Adrenal gland (tissue), 12 donors: Measurements from ENCODE around the gene RTN3. TPM values are rescaled to one million over a fixed set of nuclear protein-coding genes. Genes with fewer than 3 reads are reported as not detected.

Experiments used
- DNase-seq, 7 donors: peaks; one replicate each; pipeline ENCODE4 v3.0.0-alpha.2; 2019 to 2020
- H3K27ac ChIP-seq, 5 donors: fragments of 200-600 bp; sonication (generic) in 4 of 5; 1 replicate in 3 of 5; 2 replicates in 2 of 5; pipeline versions ENCODE4 v1.5.1 to v1.8.0; 2016 to 2020; ENCODE audit warnings: mild to moderate bottlenecking in 1 of 5
- H3K27me3 ChIP-seq: fragments of 200-600 bp; 2 replicates; pipeline ENCODE4 v1.8.0; 2021
- H3K36me3 ChIP-seq, 2 donors: fragments of 200-600 bp; replicated peaks in 1 of 2; 1 replicate in 1 of 2; 2 replicates in 1 of 2; pipeline versions ENCODE4 v1.5.1 to v1.8.0; 2018 to 2022
- H3K4me1 ChIP-seq, 2 donors: fragments of 200-600 bp; replicated peaks in 1 of 2; 1 replicate in 1 of 2; 2 replicates in 1 of 2; pipeline versions ENCODE4 v1.5.1 to v1.8.0; 2018 to 2021
- H3K4me3 ChIP-seq, 4 donors: fragments of 200-600 bp; sonication (generic) in 3 of 4; one replicate each; pipeline ENCODE4 v1.5.1; 2016 to 2018
- H3K9me3 ChIP-seq, 3 donors: fragments of 200-600 bp; sonication (generic) in 1 of 3; replicated peaks in 1 of 3; 1 replicate in 2 of 3; 2 replicates in 1 of 3; pipeline versions ENCODE4 v1.5.1 to v1.8.0; 2016 to 2021
- CTCF ChIP-seq, 6 experiments: fragments of 450-650 bp in 4 of 6; fragments of 200-600 bp in 2 of 6; sonication (generic) in 1 of 6; IDR thresholded peaks; 1 replicate in 5 of 6; 2 replicates in 1 of 6; pipeline versions ENCODE4 v1.5.1 to v1.8.0; 2016 to 2021; ENCODE audit warnings: antibody characterized with exemption in 6 of 6, mild to moderate bottlenecking in 2 of 6, moderate library complexity in 1 of 6
- POLR2A ChIP-seq, 2 donors: fragments of 450-650 bp; IDR thresholded peaks; one replicate each; pipeline ENCODE4 v1.6.1; 2017; ENCODE audit warnings: antibody characterized with exemption in 2 of 2, mild to moderate bottlenecking in 2 of 2, moderate library complexity in 1 of 2
- WGBS, 4 donors: extraction: QIAGEN DNeasy Blood & Tissue Kit in 2 of 4; methylation state at CpG; one replicate each; pipeline versions ENCODE4 v1.1.5 to v1.1.7; 2013 to 2017; 5-methylcytosine and 5-hydroxymethylcytosine counted together
- intact Hi-C, 2 donors: fragments of 100-400 bp; cut with DNase I; formaldehyde crosslinking; loops; one replicate each; pipeline versions ENCODE4 v1.14.1 to v1.15.0; 2022 to 2023
- polyA plus RNA-seq, 3 donors: library from polyadenylated mRNA; stranded (reverse); fragments of 200-250 nt in 2 of 3; fragments of 350-450 nt in 1 of 3; fragmentation: Illumina TruSeq in 1 of 3; extraction: RNeasy Lipid Tissue Mini Kit (QIAGEN cat#74804) in 1 of 3; gene quantifications; one replicate each; pipeline ENCODE4 v1.2.3, GENCODE V29; 2013 to 2014
- small RNA-seq, 2 donors: library from RNA; depleted of rRNA; stranded (forward); fragments of <200 nt; gene quantifications; one replicate each; pipeline ENCODE3, GENCODE V24; 2016
- total RNA-seq, 9 donors: library from RNA; depleted of rRNA in 4 of 9; stranded (reverse); fragments of >200 nt in 4 of 9; fragments of 120-200 nt in 1 of 9; fragmentation: NEBNext Ultra II Directional in 1 of 9; extraction: Animal tissue kit (Norgen Biotek cat#: 25700) in 1 of 9; gene quantifications; one replicate each; pipeline versions ENCODE4 v1.1.0 to v1.2.4, GENCODE V29; 2013 to 2023
- donor health status: healthy with polysubstance abuse.
- donor health status: Bipolar disorder and iron deficiency.
- donor health status: DM: yes; HTN: yes; CAD: no.
- donor health status: DM: no; HTN: no; CAD: no.
- donor health status: DM: no; HTN: no; CAD: no.
- donor health status: DM: yes; HTN: yes; CAD: no.

RTN3 gene
- total and polyA plus RNA-seq, 12 donors = 42.5 to 174 (median 95.3) TPM

GRCh38 chr11:63800921-63801320 is 119.6 kb downstream of the RTN3 start:
- intact Hi-C loops = no loop called here
- WGBS, 4 donors = 82 to 88% (median 85%) methylated on average over 5 of the region's 5 CpGs
- H3K4me1 ChIP-seq = no peaks in the 10 kb centered on the region

DNA sequence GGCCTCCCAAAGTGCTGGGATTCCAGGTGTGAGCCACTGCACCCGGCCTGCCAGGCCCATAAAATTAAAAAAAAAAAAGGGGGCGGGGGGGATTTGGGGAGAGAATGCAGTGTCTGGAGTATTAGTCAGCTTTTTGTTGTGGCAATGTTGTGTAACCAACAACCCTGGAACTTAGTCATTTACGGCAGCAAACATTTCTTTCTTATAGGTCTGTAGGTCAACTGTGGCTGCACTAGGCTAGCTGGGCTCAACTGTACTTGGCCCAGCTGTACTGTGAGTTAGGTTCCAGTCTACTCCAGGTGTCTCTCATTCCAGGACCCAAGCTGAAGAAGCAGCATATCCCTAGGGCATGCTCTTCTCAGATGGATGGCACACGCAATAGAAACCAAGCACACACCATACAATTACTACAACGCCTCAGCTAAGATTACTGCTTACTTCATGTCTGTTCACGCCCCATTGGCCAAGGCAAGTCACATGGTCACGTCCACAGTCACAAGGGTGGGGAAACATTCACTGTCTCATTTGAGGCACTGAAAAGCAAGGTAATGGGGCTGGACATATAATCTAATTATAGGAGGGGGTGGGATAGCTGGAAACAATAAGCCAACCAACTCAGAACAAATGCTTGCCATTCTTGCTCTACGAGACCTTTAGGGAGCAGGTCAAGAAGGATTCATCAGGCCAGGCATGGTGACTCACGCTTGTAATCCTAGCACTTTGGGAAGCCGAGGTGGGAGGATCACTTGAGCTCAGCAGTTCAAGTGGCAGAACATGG is 121.5 kb downstream of the RTN3 start:
- Histone ChIP-seq H3K4me1 (no peaks in the 10 kb centered on the region), H3K27ac (no peak overlapping the region), H3K4me3 (no peak overlapping the region), H3K27me3 (no peaks in the 10 kb centered on the region), H3K9me3 (no peaks in the 10 kb centered on the region), H3K36me3 (no peaks in the 10 kb centered on the region)
- no peak for TF ChIP-seq POLR2A (IDR thresholded peaks at IDR 0.05)
- TF ChIP-seq CTCF (IDR thresholded peaks at IDR 0.05) = no peak
- intact Hi-C loops = no loop called here
- WGBS, 4 donors = 78 to 84% (median 83%) methylated on average over 10 of the region's 10 CpGs
- no peak for DNase-seq

More at GRCh38 chr11:63800921-63801320, 119.6 kb downstream of the RTN3 start:
- DNase-seq = no peak
- Histone ChIP-seq H3K4me3 (no peak overlapping the region), H3K36me3 (no peaks in the 10 kb centered on the region), H3K27me3 (no peaks in the 10 kb centered on the region), H3K27ac (no peak overlapping the region), H3K9me3 (no peaks in the 10 kb centered on the region)
- TF ChIP-seq POLR2A (IDR thresholded peaks at IDR 0.05) = no peak
- TF ChIP-seq CTCF (IDR thresholded peaks at IDR 0.05) = no peak

- 76 to 90% (median 85%) methylated on average over 6 of the region's 6 CpGs for WGBS, 4 donors
- no peak for DNase-seq
- TF ChIP-seq POLR2A (IDR thresholded peaks at IDR 0.05) = no peak
- TF ChIP-seq CTCF (IDR thresholded peaks at IDR 0.05) = no peak
- Histone ChIP-seq H3K36me3 (no peaks in the 10 kb centered on the region), H3K4me3 (no peak overlapping the region), H3K9me3 (no peaks in the 10 kb centered on the region), H3K4me1 (no peaks in the 10 kb centered on the region), H3K27me3 (no peaks in the 10 kb centered on the region), H3K27ac (no peak overlapping the region)
- intact Hi-C loops = no loop called here
These were observed 123.0 kb downstream of the RTN3 start for GRCh38 chr11:63804259-63804658.

DNA sequence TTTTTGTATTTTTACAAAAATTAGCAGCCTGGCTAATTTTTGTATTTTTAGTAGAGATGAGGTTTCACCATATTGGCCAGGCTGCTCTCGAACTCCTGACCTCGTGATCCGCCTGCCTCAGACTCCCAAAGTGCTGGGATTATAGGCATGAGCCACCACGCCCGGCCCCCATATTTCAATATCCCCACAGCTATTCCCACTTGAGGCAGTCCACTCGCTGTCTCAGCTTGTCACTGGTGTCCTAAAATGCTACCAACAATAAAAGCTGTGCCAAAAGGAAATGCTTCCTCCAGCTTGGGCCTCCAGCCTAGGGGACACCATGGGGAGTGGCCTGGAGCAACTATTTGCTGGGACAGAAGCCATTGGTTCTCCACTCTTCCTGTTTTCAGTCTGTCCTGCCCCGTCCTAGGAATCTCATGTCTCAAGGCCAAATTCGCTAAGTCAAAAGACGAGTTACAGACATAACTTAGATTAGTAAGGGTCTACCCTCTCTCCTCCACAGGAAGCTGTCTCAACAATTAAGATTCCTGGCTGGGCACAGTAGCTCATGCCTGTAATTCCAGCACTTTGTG is 124.6 kb downstream of the RTN3 start:
- intact Hi-C loops = no loop called here
- H3K4me1 ChIP-seq = no peaks in the 10 kb centered on the region
- H3K27ac ChIP-seq = peak overlapping the region in 1 of 5 donors; percentile 74
- peak; percentile 21 to 81 (median 42) for DNase-seq
- H3K27me3 ChIP-seq = no peaks in the 10 kb centered on the region
- H3K4me3 ChIP-seq = no peak overlapping the region
- H3K9me3 ChIP-seq = no peaks in the 10 kb centered on the region
- TF ChIP-seq POLR2A (IDR thresholded peaks at IDR 0.05) (no peak), CTCF (IDR thresholded peaks at IDR 0.05) (no peak)
- WGBS, 4 donors = 59 to 66% (median 62%) methylated on average over 9 of the region's 9 CpGs
- H3K36me3 ChIP-seq = no peaks in the 10 kb centered on the region

Small RNA genes within 50 kb of the gene (small RNA-seq; reads per million reads assigned to genes)
- gene AP000753.3 = 0 reads per million in 2 donors
- 0 reads per million in 2 donors for gene RN7SL596P

Other genes with a start within 250 kb of the RTN3 start
- 1 to 10 TPM in 4 of 9 donors, under 1 TPM in 3, not detected in 2; 0.69 to 7.9 (median 1.0) TPM for gene PLAAT5, start 190.3 kb upstream of the RTN3 start, total RNA-seq
- gene PLAAT5, start 190.3 kb upstream of the RTN3 start, polyA plus RNA-seq = 1 to 10 TPM in 2 of 3 donors, under 1 TPM in 1; 0.64 to 8.1 (median 2.0) TPM
- gene LGALS12, start 175.4 kb upstream of the RTN3 start, total RNA-seq = 1 to 10 TPM in 3 of 9 donors, under 1 TPM in 5, not detected in 1; 0.11 to 3.0 (median 0.38) TPM
- gene LGALS12, start 175.4 kb upstream of the RTN3 start, polyA plus RNA-seq = 10 to 100 TPM in 1 of 3 donors, under 1 TPM in 2; 0.11 to 15.5 (median 0.64) TPM
- 10 to 100 TPM in 8 of 9 donors, 1 to 10 TPM in 1; 3.7 to 49.5 (median 25.3) TPM for gene PLAAT4, start 144.7 kb upstream of the RTN3 start, total RNA-seq
- gene PLAAT4, start 144.7 kb upstream of the RTN3 start, polyA plus RNA-seq = 10 to 100 TPM; 12.4 to 38.0 (median 30.0) TPM
- under 1 TPM in 1 of 9 donors, not detected in 8; 0.17 TPM for gene PLAAT2, start 118.1 kb upstream of the RTN3 start, total RNA-seq
- under 1 TPM in 1 of 3 donors, not detected in 2; 0.30 TPM for gene PLAAT2, start 118.1 kb upstream of the RTN3 start, polyA plus RNA-seq
- gene PLAAT3, start 67.1 kb upstream of the RTN3 start, total RNA-seq = 10 to 100 TPM; 31.8 to 79.7 (median 59.2) TPM
- 100 to 1,000 TPM in 1 of 3 donors, 10 to 100 TPM in 2; 34.8 to 138 (median 41.1) TPM for gene PLAAT3, start 67.1 kb upstream of the RTN3 start, polyA plus RNA-seq
- gene ATL3, start 10.1 kb upstream of the RTN3 start, total RNA-seq = 100 to 1,000 TPM in 1 of 9 donors, 10 to 100 TPM in 8; 27.5 to 110 (median 70.3) TPM
- gene ATL3, start 10.1 kb upstream of the RTN3 start, polyA plus RNA-seq = 10 to 100 TPM; 12.3 to 33.6 (median 13.3) TPM
- gene ZFTA, start 87.3 kb downstream of the RTN3 start, total RNA-seq = 10 to 100 TPM in 8 of 9 donors, 1 to 10 TPM in 1; 8.1 to 20.2 (median 15.2) TPM
- gene ZFTA, start 87.3 kb downstream of the RTN3 start, polyA plus RNA-seq = 10 to 100 TPM in 2 of 3 donors, 1 to 10 TPM in 1; 3.6 to 15.9 (median 10.3) TPM
- gene SPINDOC, start 132.0 kb downstream of the RTN3 start, total RNA-seq = 10 to 100 TPM in 8 of 9 donors, 1 to 10 TPM in 1; 9.3 to 18.1 (median 11.0) TPM
- gene SPINDOC, start 132.0 kb downstream of the RTN3 start, polyA plus RNA-seq = 10 to 100 TPM in 1 of 3 donors, 1 to 10 TPM in 2; 4.5 to 19.2 (median 9.8) TPM
- 10 to 100 TPM in 8 of 9 donors, 1 to 10 TPM in 1; 9.7 to 39.7 (median 35.8) TPM for gene MARK2, start 157.6 kb downstream of the RTN3 start, total RNA-seq
- 10 to 100 TPM in 2 of 3 donors, 1 to 10 TPM in 1; 7.3 to 24.4 (median 15.2) TPM for gene MARK2, start 157.6 kb downstream of the RTN3 start, polyA plus RNA-seq
- 1 to 10 TPM in 6 of 9 donors, under 1 TPM in 1, not detected in 2; 0.52 to 1.8 (median 1.2) TPM for gene RCOR2, start 235.7 kb downstream of the RTN3 start, total RNA-seq
- gene RCOR2, start 235.7 kb downstream of the RTN3 start, polyA plus RNA-seq = 1 to 10 TPM in 1 of 3 donors, under 1 TPM in 2; 0.33 to 4.5 (median 0.64) TPM